Pons (tissue), 1 donor: ENCODE data around the gene GABRA5.
A peak's percentile ranks its signal among the peaks of the same experiment; 100 is the strongest.
"Not testable (repeated sequence)": the region's sequence is repeated elsewhere in the genome, so short reads cannot be mapped to it uniquely, and the experiment has no call there.

Experiments
- DNase-seq: peaks from one replicate; pipeline ENCODE4 v3.0.0-alpha.2; 2016; ENCODE audit warnings: low spot score

The GABRA5 gene

GRCh38 chr15:26877831-26878230, 11.0 kb downstream of the GABRA5 start:
- DNase-seq, result no peak

- no peak for DNase-seq
Measured at GRCh38 chr15:26879706-26880105, 12.8 kb downstream of the GABRA5 start.

DNA sequence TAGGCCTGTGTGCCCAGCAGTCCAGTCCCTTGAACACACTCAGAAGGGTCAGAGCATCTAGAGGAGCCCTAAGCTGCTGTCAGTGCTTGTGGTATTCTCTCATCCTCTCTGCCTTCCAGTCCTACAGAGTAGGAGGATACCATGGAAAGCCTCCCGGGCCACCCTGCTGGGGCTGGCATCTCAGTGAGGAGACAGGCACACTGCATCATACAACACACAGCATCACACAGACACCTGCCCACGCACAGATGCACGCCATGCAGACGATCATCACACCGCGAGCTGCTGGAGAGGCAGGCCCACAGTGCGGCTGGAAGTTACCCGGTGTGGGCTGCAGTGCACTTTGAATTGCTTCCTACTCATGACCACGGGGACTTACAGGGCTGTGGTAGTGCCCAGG, 15.2 kb downstream of the GABRA5 start:
- no peak for DNase-seq

DNA sequence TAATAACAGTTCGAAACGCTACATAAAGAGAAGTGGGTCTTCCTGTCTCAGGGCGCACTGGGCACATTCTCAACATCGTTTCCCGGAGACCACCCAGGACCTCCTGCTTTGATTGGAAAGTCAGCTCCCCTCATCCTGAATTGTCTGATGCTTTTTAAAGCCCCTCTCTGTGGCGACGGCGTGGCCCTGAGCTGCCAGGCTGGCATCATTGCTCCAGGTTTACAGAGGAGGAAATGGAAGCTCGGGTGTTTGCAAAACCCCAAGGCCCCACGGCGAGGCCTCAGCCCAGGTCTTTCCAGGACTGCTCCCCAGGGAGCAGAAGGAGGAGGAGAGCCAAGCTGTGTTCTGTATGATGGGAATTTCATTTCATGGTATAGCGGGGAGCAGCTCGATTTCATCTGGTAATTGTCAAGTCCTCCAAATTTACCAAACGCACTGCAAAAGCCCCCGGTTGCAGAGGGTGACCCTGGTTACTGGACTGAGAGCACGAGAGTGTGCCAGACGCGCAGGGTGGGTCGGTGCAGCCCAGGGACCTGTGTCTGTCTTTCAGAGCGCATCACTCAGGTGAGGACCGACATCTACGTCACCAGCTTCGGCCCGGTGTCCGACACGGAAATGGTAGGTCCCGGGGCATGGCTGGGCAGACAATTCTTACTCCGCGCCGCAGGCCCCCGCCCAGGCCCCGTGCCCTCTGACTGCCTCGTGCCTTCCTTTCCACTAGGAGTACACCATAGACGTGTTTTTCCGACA, 15.9 kb downstream of the GABRA5 start:
- DNase-seq, result no peak

DNA sequence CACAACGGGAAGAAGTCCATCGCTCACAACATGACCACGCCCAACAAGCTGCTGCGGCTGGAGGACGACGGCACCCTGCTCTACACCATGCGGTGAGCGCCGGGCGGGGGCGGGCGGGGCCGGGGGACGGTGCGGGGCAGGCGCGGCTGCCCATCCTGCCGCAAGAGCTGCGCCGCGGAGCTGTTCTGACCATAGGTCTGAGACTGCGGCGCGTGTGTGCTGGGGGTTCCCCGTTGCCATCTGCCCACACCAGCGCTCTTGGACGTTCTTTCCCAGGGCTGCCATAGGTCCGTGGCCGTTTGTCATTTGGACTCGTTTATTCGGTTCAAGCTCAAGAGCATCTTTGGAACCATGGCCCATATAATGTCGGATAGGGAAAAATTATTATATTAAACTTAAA, 16.6 kb downstream of the GABRA5 start:
- no peak for DNase-seq

GRCh38 chr15:26886566-26886965, 19.7 kb downstream of the GABRA5 start:
- DNase-seq, result no peak

DNA sequence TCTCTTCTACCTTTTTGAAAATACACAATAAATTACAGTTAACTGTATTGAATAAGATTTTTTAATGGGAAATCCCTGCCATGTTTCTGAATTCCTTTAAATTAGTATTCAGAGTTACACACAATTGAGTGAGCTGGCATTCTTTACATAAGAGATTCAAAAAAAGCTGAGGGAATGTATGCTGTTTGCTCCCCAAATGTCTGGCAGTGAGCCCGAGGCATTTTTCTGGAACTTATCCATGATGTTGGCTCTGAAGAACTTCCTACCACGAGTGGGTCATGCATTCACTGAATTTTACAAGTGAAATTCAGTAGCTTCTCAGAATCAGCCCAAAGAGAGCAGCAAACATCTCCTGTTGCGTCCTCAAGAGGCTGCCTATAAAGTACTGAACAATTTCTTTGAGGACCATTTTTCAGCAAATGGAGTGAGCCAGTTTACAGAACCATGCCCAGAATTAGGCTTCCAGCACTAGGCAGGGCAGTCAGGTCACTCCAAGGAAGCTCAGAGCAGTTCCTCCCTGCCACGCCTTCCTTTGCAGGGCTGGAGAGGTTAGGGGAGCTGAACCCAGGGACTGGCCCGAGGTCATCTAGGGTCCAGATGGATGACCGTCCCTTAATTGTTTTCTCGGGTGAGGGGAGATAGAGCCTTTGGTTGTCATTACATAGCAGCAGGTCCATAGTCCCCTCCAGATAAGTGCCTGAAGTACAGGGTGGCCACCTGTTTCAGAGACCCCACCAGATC, 21.2 kb downstream of the GABRA5 start:
- no peak for DNase-seq

DNA sequence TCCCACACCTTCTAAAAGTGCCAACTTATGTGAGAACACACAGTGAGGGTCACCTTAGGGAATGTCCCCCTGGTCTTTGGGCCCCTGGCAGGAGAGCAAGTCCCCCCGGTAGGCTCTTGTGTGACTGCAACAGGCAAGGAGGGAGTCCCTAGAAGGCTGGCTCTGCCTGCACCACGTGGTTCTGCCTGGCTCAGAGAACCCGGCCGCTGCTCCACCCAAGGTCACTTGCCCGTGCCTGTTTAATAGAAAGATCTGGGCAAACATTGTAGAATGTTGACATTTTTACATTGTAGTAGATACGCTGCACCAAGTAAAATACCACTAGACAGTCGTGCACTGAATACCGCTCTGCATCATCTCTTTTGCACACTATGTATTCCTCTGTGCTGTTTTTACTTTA, 21.9 kb downstream of the GABRA5 start:
- DNase-seq, result no peak

DNA sequence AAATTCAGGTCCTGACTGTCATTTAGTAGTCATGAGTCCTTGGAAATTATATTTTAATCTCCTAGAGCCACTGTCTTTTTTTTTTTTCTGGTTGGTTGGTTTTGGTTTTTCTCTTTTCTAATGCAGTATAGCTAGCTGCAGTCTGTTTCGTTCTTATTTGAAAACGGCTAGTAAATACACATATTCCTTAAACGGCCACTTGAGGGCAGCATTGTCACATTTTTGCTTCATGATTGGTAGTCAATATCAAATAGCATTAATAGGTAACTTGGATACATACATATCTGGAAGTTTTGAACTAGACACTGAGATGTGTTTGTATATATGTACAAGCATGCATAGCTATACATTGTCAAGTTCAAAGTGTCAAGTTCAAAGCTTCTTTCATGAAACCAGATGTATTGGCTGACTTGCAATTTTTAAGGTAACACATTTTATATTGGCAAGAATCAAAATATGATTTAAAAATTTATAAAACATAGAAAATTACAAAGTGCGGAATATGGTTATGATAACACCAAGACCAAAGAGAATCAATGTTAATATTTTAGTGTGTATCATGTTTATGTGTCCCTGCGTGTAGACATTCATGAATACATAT, 22.5 kb downstream of the GABRA5 start:
- DNase-seq, result peak; percentile 85

DNA sequence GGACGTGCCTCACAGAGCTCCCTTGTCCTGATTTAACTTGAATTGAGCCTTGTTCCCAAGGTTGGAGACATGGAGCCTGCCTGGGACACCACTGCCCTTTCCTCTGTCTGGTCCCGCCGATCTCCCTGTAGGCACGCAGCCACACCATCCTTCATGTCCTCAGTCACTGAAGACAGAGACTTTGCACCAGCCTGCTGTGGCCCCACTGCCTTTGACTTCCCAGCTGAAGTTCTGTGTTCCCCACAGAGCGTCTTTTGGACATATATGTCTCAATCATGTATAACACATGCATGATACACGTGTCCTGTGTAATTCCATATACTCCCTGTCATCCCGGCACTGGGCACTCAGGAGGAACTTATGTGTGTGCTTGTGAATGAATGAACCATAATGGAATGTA, 23.6 kb downstream of the GABRA5 start:
- no peak for DNase-seq

GRCh38 chr15:26890988-26891387, 24.1 kb downstream of the GABRA5 start:
- DNase-seq, result no peak

DNA sequence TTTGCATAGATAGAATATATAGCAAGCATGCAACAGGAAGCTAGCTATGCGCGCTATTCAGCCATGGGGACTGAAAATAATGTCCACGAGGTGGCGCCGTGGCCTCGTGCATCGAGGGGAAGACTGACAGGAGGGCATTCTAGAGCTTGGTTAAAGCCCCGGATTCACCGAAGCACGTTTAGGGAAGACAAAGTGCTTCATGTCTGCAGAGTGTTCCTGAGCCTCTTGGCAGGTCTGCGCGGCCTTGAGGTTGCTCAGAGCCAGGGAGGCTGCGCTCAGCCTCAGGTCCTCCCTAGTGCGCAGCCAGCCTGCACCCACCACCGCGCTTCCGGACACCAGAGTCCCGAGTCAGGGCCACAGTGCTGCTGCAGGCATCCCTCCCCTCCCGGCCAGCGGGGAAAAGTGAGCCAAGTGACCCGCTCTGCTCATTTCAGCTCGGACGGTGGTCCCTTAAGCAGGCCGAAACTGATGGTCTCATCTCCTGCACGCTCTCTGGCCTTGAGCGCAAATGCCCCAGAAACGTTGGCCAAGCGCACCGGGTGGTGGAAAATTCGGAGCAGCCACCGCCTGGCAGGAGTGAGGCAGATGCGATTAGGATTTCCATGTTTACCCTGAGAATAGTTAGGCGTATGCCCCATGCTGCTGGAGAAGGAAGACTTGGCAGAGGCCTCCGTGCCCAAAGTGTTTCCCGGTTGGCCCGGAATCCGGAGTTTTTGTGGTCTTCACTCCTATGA, 24.8 kb downstream of the GABRA5 start:
- DNase-seq, result peak; percentile 76

DNA sequence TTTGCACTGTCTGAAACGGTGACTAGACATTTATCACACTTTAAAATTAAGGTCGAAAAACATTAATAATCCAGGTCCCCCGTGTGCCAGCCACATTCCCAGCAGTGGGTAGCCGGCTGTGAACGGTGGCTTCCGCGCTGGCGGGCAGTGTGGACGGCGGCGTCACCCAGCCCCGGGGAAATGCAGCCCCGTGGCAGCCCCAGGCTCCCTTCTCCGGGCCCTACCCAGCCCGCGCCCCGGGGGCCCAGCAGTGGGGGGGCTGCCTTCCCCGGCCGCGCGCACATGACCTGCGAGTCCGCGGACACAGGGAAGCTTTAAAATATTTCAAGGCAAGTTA, 25.3 kb downstream of the GABRA5 start:
- DNase-seq, result no peak

GRCh38 chr15:26892678-26893077, 25.8 kb downstream of the GABRA5 start:
- DNase-seq, result no peak

DNA sequence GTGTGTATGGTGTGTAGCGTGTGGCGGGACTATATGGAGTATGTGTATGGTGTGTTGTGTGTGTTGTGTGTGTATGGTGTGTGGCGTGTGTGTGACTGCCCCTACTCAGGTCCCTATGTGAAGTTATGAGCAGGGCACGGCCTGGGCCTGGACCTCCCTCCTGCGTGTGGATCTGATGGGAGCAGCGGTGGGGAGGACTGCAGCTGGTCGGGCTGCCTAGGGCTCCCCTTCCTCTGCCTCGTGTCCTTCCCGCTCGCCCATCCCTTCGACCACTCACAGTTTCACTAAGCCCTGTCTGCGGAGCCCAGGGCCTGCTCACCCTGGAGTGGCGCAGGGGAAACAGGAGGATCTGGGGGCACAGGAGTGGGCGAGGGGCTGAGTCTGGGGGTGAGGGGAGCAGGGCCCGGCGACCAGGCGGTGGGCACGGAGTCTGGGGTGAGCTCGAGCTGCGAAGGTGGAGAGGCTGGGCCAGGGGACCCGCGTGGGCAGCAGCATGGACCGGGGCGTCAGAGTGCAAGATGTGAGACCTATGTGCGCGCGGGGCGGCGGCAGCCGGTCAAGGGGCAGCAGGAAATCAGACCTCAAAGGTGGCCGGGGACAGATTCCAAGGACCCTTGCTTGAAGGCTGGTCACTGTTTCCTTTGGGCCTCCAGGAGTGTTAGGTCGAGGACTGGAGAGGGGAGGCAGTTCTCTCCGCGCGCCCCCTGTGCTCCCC, 26.6 kb downstream of the GABRA5 start:
- no peak for DNase-seq

DNA sequence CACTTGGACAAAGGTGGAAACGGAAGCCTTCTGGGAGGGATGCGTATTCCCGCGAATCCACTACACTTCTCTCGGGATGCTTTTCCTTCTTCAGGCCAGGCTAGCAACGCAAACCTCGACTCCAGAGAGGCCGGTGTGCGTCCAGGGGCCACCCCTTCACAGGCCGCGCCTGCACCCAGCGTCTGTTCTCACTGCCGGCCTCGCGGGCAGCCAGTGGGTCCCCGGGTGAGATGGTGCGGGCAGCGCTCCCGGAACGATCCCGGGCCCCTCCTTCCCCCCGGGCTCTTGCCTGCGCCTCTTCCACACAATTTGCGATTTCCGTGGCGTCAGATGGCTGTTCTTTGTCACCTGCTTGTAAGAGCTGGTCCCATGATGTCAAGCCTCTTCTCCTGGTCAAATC, 27.3 kb downstream of the GABRA5 start:
- DNase-seq, result no peak

- not testable (repeated sequence) for DNase-seq
Measured at GRCh38 chr15:26895346-26895745, 28.5 kb downstream of the GABRA5 start.

DNA sequence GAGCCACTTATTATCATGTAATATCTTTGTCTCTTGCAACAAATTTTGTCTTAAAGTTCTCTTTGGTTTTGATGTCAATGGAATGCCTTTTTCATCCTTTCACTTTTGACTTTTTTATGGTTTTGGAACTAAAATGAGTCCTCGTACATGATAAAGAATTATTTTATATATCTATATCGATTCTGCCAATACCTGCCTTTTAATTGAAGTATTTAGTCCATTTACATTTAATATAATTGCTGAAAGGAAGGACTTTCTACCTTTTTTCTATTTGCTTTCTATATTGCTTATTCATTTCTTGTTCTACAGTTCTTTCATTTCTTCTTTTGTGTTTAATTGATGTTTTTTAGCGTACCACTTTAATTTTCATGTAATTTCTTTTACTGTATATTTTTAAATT, 32.8 kb downstream of the GABRA5 start:
- DNase-seq, result no peak

DNA sequence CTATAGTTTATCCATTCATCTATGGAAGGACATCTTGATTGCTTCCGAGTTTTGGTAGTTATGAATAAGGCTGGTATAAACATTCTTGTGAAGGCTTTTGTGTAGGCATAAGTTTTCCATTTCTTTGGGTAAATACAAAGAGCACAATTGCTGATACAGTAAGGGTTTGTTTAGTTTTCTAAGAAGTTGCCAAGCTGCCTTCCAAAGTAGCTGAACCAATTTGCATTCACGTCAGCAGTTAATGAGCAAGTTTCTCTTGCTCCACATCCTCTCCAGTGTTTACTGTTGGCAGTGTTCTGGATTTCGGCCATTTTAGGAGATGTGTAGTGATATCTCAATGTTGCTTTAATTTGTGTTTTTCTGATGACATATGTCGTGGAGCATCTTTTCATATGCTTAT, 34.2 kb downstream of the GABRA5 start:
- DNase-seq, result no peak

DNA sequence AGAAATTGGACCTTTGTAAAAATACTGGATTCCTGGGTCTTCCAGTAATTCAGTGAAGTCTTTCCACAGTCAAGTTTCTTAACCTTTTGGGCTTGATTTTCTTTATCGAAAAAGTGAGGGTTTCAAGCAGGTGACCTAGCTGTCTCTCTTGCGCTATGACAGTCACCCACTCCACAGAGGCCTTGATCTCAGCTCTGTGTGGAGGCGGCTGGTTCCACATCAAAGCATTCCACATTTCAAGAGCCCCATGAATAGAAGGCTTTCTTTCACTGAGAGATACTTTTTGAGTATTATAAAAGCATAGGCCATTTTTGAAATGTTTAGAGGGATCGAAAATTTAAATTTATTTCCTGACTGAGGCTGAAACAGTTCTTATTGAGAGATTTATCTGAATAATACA, 43.9 kb downstream of the GABRA5 start:
- DNase-seq, result no peak

GRCh38 chr15:26921433-26921832, 54.6 kb downstream of the GABRA5 start:
- DNase-seq, result no peak

DNA sequence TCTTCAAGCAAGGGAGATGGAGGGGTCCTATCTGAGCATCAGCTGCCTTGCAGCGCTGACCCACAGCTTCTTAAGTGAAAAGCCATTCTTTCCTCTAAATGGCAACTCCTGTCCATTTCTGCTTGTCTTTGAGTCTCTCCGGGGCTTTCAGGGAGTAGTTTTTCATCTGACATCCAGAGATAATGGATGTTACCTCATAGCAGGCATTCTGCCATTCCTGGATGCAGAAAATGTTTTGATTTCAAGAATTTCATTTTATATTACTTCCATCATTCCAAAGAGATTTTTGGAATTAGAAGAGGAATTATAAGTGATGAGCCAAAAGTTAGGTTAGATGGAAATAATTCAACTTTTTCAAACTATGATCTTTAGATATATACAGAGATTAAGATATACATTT, 59.2 kb downstream of the GABRA5 start:
- no peak for DNase-seq
